ENCODE measurements around the gene WARS2.

The WARS2 gene

GRCh38 chr1:119080586-119080985 lies 59.9 kb downstream of the WARS2 start:
- CTCF ChIA-PET = interaction anchor here (0.9 kb wide), 1 partner anchor 195 kb away, joined by 4 read pairs; no protein-coding TSS in a partner anchor

GRCh38 chr1:119079881-119080280 lies 60.6 kb downstream of the WARS2 start:
- ChIA-PET CTCF (no interaction called here), POLR2A (no interaction called here)
- no peak for DNase-seq (ENCODE audit: extremely low spot score)
- TF ChIP-seq TARDBP (IDR thresholded peaks at IDR 0.05) (no peak), ELF4 (IDR thresholded peaks at IDR 0.05) (no peak), BHLHE40 (IDR thresholded peaks at IDR 0.05; ENCODE audit: borderline replicate concordance) (no peak), SUZ12 (IDR thresholded peaks at IDR 0.05) (no peak)

More at GRCh38 chr1:119080586-119080985, 59.9 kb downstream of the WARS2 start:
- POLR2A ChIA-PET = no interaction called here
- DNase-seq (ENCODE audit: extremely low spot score) = no peak
- TF ChIP-seq TARDBP (IDR thresholded peaks at IDR 0.05) (no peak), CTBP1 (IDR thresholded peaks at IDR 0.05; ENCODE audit: borderline replicate concordance) (no peak), ARNT (IDR thresholded peaks at IDR 0.05) (no peak), HDGF (IDR thresholded peaks at IDR 0.05; ENCODE audit: borderline replicate concordance) (no peak), FOXA1 (IDR thresholded peaks at IDR 0.05) (no peak), ZNF384 (IDR thresholded peaks at IDR 0.05) (no peak), PKNOX1 (IDR thresholded peaks at IDR 0.05) (no peak), SP1 (IDR thresholded peaks at IDR 0.05) (no peak), SUZ12 (IDR thresholded peaks at IDR 0.05) (no peak), ELF4 (IDR thresholded peaks at IDR 0.05) (no peak), FOXM1 (IDR thresholded peaks at IDR 0.05; ENCODE audit: borderline replicate concordance) (no peak), LEF1 (IDR thresholded peaks at IDR 0.05; ENCODE audit: borderline replicate concordance) (no peak), BHLHE40 (IDR thresholded peaks at IDR 0.05; ENCODE audit: borderline replicate concordance) (no peak)

- TF ChIP-seq ZNF384 (IDR thresholded peaks at IDR 0.05) = no peak
- TF ChIP-seq SUZ12 (IDR thresholded peaks at IDR 0.05) = no peak
- TF ChIP-seq FOXM1 (IDR thresholded peaks at IDR 0.05; ENCODE audit: borderline replicate concordance) = no peak
- TF ChIP-seq CTBP1 (IDR thresholded peaks at IDR 0.05; ENCODE audit: borderline replicate concordance) = no peak
- TF ChIP-seq L3MBTL2 (conservative IDR thresholded peaks at IDR 0.05) = no peak
- no peak for TF ChIP-seq ELF4 (IDR thresholded peaks at IDR 0.05)
- TF ChIP-seq TARDBP (IDR thresholded peaks at IDR 0.05) = no peak
- POLR2A ChIA-PET = no interaction called here
- no peak for DNase-seq (ENCODE audit: extremely low spot score)
- CTCF ChIA-PET = no interaction called here
Measured at GRCh38 chr1:119075614-119076013, 64.8 kb downstream of the WARS2 start.

- DNase-seq (ENCODE audit: extremely low spot score) = no peak
- ChIA-PET CTCF (no interaction called here), POLR2A (no interaction called here)
- TF ChIP-seq TARDBP (IDR thresholded peaks at IDR 0.05) (no peak), PKNOX1 (IDR thresholded peaks at IDR 0.05) (no peak), ELF4 (IDR thresholded peaks at IDR 0.05) (no peak), SP1 (IDR thresholded peaks at IDR 0.05) (no peak), HDGF (IDR thresholded peaks at IDR 0.05; ENCODE audit: borderline replicate concordance) (no peak), NFRKB (IDR thresholded peaks at IDR 0.05) (no peak), ZNF384 (IDR thresholded peaks at IDR 0.05) (no peak), L3MBTL2 (conservative IDR thresholded peaks at IDR 0.05) (no peak), BHLHE40 (IDR thresholded peaks at IDR 0.05; ENCODE audit: borderline replicate concordance) (no peak), FOXK2 (IDR thresholded peaks at IDR 0.05) (no peak), FOXA1 (IDR thresholded peaks at IDR 0.05) (no peak), ARNT (IDR thresholded peaks at IDR 0.05) (no peak), LEF1 (IDR thresholded peaks at IDR 0.05; ENCODE audit: borderline replicate concordance) (no peak), FOXM1 (IDR thresholded peaks at IDR 0.05; ENCODE audit: borderline replicate concordance) (no peak), CTBP1 (IDR thresholded peaks at IDR 0.05; ENCODE audit: borderline replicate concordance) (no peak), SUZ12 (IDR thresholded peaks at IDR 0.05) (no peak)
Measured at GRCh38 chr1:119071321-119071720, 69.1 kb downstream of the WARS2 start.

- TF ChIP-seq LEF1 (IDR thresholded peaks at IDR 0.05; ENCODE audit: borderline replicate concordance) (no peak), FOXM1 (IDR thresholded peaks at IDR 0.05; ENCODE audit: borderline replicate concordance) (no peak), FOXA1 (IDR thresholded peaks at IDR 0.05) (no peak), TARDBP (IDR thresholded peaks at IDR 0.05) (no peak), SUZ12 (IDR thresholded peaks at IDR 0.05) (no peak), ZNF384 (IDR thresholded peaks at IDR 0.05) (no peak), SP1 (IDR thresholded peaks at IDR 0.05) (no peak), NFRKB (IDR thresholded peaks at IDR 0.05) (no peak), HDGF (IDR thresholded peaks at IDR 0.05; ENCODE audit: borderline replicate concordance) (no peak), BHLHE40 (IDR thresholded peaks at IDR 0.05; ENCODE audit: borderline replicate concordance) (no peak), L3MBTL2 (conservative IDR thresholded peaks at IDR 0.05) (no peak), ARNT (IDR thresholded peaks at IDR 0.05) (no peak), ELF4 (IDR thresholded peaks at IDR 0.05) (no peak)
- ChIA-PET POLR2A (interaction anchor here (1.1 kb wide), 1 partner anchor 71 kb away, joined by 3 read pairs; the partner anchor contains the start of gene WARS2), CTCF (no interaction called here)
- DNase-seq (ENCODE audit: extremely low spot score) = no peak
Measured at GRCh38 chr1:119069682-119070081, 70.8 kb downstream of the WARS2 start.

- ChIA-PET POLR2A (no interaction called here), CTCF (no interaction called here)
- no peak for DNase-seq (ENCODE audit: extremely low spot score)
- no peak for TF ChIP-seq ELF4 (IDR thresholded peaks at IDR 0.05)
Measured at GRCh38 chr1:119068427-119068826, 72.0 kb downstream of the WARS2 start.

GRCh38 chr1:119061700-119062099 lies 78.8 kb downstream of the WARS2 start:
- CTCF ChIA-PET = no interaction called here

More at GRCh38 chr1:119061700-119062099, 78.8 kb downstream of the WARS2 start:
- DNase-seq (ENCODE audit: extremely low spot score) = no peak
- POLR2A ChIA-PET = no interaction called here
- no peak for TF ChIP-seq ZNF384 (IDR thresholded peaks at IDR 0.05)
- no peak for TF ChIP-seq SUZ12 (IDR thresholded peaks at IDR 0.05)
- TF ChIP-seq HDGF (IDR thresholded peaks at IDR 0.05; ENCODE audit: borderline replicate concordance) = no peak
- no peak for TF ChIP-seq NFRKB (IDR thresholded peaks at IDR 0.05)
- no peak for TF ChIP-seq FOXA1 (IDR thresholded peaks at IDR 0.05)
- TF ChIP-seq CTBP1 (IDR thresholded peaks at IDR 0.05; ENCODE audit: borderline replicate concordance) = no peak
- no peak for TF ChIP-seq L3MBTL2 (conservative IDR thresholded peaks at IDR 0.05)
- TF ChIP-seq FOXK2 (IDR thresholded peaks at IDR 0.05) = no peak
- no peak for TF ChIP-seq TARDBP (IDR thresholded peaks at IDR 0.05)
- TF ChIP-seq FOXM1 (IDR thresholded peaks at IDR 0.05; ENCODE audit: borderline replicate concordance) = no peak
- no peak for TF ChIP-seq ELF4 (IDR thresholded peaks at IDR 0.05)
- no peak for TF ChIP-seq LEF1 (IDR thresholded peaks at IDR 0.05; ENCODE audit: borderline replicate concordance)
- no peak for TF ChIP-seq BHLHE40 (IDR thresholded peaks at IDR 0.05; ENCODE audit: borderline replicate concordance)
- TF ChIP-seq ARNT (IDR thresholded peaks at IDR 0.05) = no peak
- no peak for TF ChIP-seq PKNOX1 (IDR thresholded peaks at IDR 0.05)
- TF ChIP-seq SP1 (IDR thresholded peaks at IDR 0.05) = no peak

Data from HEK293T (cell line).